ENCODE results near the gene ZNF467. TPM values are rescaled to one million over a fixed set of nuclear protein-coding genes. Genes with fewer than 3 reads are reported as not detected.
A peak's percentile ranks its signal among the peaks of the same experiment; 100 is the strongest.

Gene ZNF467
- total RNA-seq, 1 donor from 2014 or later: not detected

DNA sequence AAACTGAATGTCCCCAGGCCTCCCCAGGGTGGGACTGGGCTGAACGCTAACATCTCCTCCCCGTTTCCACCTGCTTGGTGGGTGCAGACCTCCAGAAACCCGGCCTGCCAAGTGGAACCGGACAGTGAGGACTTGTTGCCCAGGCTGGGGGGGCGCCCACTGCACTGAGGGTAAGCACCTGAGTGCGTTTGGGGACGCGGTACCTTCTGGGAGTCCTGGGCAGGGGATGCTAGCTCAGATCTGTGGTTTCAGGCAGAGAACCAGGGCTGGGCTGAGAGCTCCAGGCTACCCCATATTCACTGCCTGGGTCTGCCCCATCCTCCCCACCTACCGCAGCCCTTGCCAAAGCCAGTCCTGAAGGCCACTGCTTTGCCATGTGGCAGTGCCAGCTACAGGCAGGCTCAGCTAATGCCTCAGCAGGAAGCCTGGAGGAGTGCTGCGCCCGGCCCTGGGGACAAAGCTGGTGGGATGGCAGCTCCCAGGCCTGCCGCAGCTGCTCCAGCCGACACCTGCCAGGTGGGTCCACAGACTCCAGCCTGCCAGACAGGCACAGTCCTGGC lies 3.5 kb upstream of the ZNF467 start:
- DNase-seq (ENCODE audit: low read depth): no peak
- TF ChIP-seq CTCF (IDR thresholded peaks at IDR 0.05; ENCODE audit: insufficient read depth, low read length, poor library complexity, severe bottlenecking): no peak

DNA sequence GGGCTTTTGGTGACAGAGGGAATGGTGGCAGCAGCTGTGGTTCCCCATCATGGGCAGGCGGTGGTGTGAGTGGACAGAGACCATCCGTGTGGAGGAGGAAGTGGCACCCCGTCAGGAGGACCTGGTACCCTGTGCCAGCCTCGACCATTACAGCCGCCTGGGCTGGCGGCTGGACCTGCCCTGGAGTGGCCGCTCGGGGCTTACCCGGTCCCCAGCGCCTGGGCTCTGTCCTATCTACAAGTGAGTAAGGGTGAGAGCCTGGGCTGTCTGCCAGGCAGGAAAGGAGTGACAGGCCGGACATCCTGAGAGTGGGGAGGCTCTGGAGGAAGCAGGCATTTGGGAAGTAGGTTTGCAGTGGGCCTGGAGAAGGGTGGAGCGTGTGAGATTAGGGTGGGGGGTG lies 2.9 kb upstream of the ZNF467 start:
- H3K27me3 ChIP-seq (ENCODE audit: control insufficient read depth, insufficient read depth, low read length): peaks cover 49% of the 10 kb centered on the region
- no peaks in the 10 kb centered on the region for H3K36me3 ChIP-seq (ENCODE audit: control insufficient read depth, insufficient read depth, low read length)
- TF ChIP-seq CTCF (IDR thresholded peaks at IDR 0.05; ENCODE audit: insufficient read depth, low read length, poor library complexity, severe bottlenecking): no peak
- H3K4me3 ChIP-seq (ENCODE audit: low read depth, low read length): no peak overlapping the region
- no peak for DNase-seq (ENCODE audit: low read depth)

More for the DNA sequence above, 3.5 kb upstream of the ZNF467 start:
- H3K4me3 ChIP-seq (ENCODE audit: low read depth, low read length): no peak overlapping the region
- no peaks in the 10 kb centered on the region for H3K36me3 ChIP-seq (ENCODE audit: control insufficient read depth, insufficient read depth, low read length)
- peaks cover 51% of the 10 kb centered on the region for H3K27me3 ChIP-seq (ENCODE audit: control insufficient read depth, insufficient read depth, low read length)

GRCh38 chr7:149775176-149775556 lies 1.8 kb upstream of the ZNF467 start:
- Histone ChIP-seq H3K36me3 (ENCODE audit: control insufficient read depth, insufficient read depth, low read length) (no peaks in the 10 kb centered on the region), H3K27me3 (ENCODE audit: control insufficient read depth, insufficient read depth, low read length) (peaks cover 53% of the 10 kb centered on the region), H3K4me3 (ENCODE audit: low read depth, low read length) (no peak overlapping the region)
- no peak for DNase-seq (ENCODE audit: low read depth)
- TF ChIP-seq CTCF (IDR thresholded peaks at IDR 0.05; ENCODE audit: insufficient read depth, low read length, poor library complexity, severe bottlenecking): no peak

GRCh38 chr7:149774237-149775175 lies 1.1 kb upstream of the ZNF467 start:
- Histone ChIP-seq H3K36me3 (ENCODE audit: control insufficient read depth, insufficient read depth, low read length) (no peaks in the 10 kb centered on the region), H3K27me3 (ENCODE audit: control insufficient read depth, insufficient read depth, low read length) (peaks cover 52% of the 10 kb centered on the region), H3K4me3 (ENCODE audit: low read depth, low read length) (no peak overlapping the region)
- TF ChIP-seq CTCF (IDR thresholded peaks at IDR 0.05; ENCODE audit: insufficient read depth, low read length, poor library complexity, severe bottlenecking): no peak
- DNase-seq (ENCODE audit: low read depth): no peak

DNA sequence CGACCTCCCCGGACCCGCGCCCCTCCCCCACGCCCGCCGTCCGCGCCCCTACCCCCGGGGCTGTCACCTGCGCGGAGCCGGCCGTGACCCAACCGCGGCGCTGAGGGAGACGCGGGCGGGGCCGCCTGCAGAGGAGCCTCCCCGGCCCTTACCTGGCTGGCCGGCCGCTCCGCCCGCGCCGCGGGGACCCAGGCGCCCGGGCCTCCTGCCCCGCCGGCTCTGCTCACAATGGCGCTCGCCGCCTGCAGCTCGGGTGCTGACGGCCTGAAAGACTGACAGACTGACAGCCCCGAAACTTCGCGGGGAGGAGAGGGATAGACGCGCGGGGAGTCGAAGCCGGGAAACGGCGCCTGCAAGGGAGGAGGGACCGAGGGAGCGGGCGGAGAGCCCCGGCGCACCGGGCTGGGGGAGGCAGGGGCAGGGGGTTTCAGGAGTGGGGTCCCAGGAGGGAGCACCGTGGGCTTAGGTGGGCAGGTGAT lies 393 bp downstream of the ZNF467 start:
- DNase-seq (ENCODE audit: low read depth): no peak
- no peaks in the 10 kb centered on the region for H3K36me3 ChIP-seq (ENCODE audit: control insufficient read depth, insufficient read depth, low read length)
- peak overlapping the region; percentile 52 for H3K4me3 ChIP-seq (ENCODE audit: low read depth, low read length)
- H3K27me3 ChIP-seq (ENCODE audit: control insufficient read depth, insufficient read depth, low read length): peaks cover 48% of the 10 kb centered on the region
- TF ChIP-seq CTCF (IDR thresholded peaks at IDR 0.05; ENCODE audit: insufficient read depth, low read length, poor library complexity, severe bottlenecking): no peak
